OCI-LY7 (cell line): ENCODE data around the gene FN3KRP.

ENCODE experiments used
- EZH2phosphoT487 ChIP-seq: fragments of 200-600 bp; sonication (generic); IDR thresholded peaks from 2 replicates; pipeline ENCODE4 v1.6.1; 2018; ENCODE audit warnings: low read depth, borderline replicate concordance, mild to moderate bottlenecking, mixed run types, antibody characterized with exemption, low read length, moderate library complexity, mixed read lengths
- TF ChIP-seq, protein P1 (sequence below): fragments of 200-600 bp; sonication (generic); conservative IDR thresholded peaks from 2 replicates; pipeline ENCODE4 v1.5.1; 2014; ENCODE audit warnings: mild to moderate bottlenecking, antibody characterized with exemption, low read length, moderate library complexity, mixed read lengths

DNA sequence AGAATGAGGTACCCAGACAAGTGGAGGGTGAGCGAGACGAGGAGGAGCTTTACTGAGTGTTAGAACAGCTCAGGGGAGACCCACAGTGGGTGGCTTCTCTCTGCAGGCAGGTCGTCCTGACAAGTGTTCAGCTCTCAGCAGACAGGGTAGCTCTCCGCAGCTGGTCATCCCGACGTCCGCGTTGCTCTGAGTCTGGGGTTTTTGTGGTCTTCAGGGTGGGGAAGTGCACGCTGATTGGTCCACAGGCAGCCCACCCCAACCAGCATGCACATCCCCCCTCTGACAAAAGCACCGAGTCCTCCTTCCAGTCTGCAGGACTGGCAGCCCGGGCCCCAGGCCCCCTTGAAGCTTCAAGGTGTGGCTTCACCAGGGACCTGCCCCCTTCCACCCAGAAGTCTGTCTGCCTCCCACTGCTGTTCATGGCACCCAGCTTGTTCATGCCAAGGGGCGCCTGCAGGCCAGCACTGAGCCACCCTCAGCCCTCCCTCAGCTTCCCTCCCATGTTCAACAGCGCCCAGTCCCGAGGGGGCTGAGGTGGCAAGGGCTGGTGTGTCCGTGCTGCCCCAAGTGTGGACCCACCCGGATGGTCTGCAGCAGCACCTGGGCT is 48.4 kb upstream of the FN3KRP start:
- no peak for TF ChIP-seq EZH2phosphoT487
- TF ChIP-seq, protein P1, sequence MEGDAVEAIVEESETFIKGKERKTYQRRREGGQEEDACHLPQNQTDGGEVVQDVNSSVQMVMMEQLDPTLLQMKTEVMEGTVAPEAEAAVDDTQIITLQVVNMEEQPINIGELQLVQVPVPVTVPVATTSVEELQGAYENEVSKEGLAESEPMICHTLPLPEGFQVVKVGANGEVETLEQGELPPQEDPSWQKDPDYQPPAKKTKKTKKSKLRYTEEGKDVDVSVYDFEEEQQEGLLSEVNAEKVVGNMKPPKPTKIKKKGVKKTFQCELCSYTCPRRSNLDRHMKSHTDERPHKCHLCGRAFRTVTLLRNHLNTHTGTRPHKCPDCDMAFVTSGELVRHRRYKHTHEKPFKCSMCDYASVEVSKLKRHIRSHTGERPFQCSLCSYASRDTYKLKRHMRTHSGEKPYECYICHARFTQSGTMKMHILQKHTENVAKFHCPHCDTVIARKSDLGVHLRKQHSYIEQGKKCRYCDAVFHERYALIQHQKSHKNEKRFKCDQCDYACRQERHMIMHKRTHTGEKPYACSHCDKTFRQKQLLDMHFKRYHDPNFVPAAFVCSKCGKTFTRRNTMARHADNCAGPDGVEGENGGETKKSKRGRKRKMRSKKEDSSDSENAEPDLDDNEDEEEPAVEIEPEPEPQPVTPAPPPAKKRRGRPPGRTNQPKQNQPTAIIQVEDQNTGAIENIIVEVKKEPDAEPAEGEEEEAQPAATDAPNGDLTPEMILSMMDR = no peak
